H9 (cell line): ENCODE results near the gene DDX20. TPM values are rescaled to one million over a fixed set of nuclear protein-coding genes. Genes with fewer than 3 reads are reported as not detected.

ENCODE experiments used
- DNase-seq: peaks from one replicate; pipeline ENCODE4 v3.0.0-alpha.2; 2017
- H2AFZ ChIP-seq: one replicate; pipeline ENCODE4 v1.6.1; 2013; ENCODE audit warnings: mild to moderate bottlenecking, low read length, control low read depth, moderate library complexity
- H2AK5ac ChIP-seq: 2 replicates; pipeline ENCODE4 v1.6.1; 2013; ENCODE audit warnings: low read length, control low read depth, mixed read lengths; ENCODE audit not compliant: insufficient read length
- H2BK120ac ChIP-seq: one replicate; pipeline ENCODE4 v1.6.1; 2013; ENCODE audit warnings: low read depth, mild to moderate bottlenecking, low read length, control low read depth, inconsistent platforms; ENCODE audit not compliant: poor library complexity, severe bottlenecking
- H2BK12ac ChIP-seq: 2 replicates; pipeline ENCODE4 v1.6.1; 2013; ENCODE audit warnings: low read length, control low read depth, mixed read lengths, low read depth; ENCODE audit not compliant: insufficient read length
- H2BK15ac ChIP-seq: 2 replicates; pipeline ENCODE4 v1.6.1; 2013; ENCODE audit warnings: low read depth, low read length, control low read depth
- H2BK20ac ChIP-seq: one replicate; pipeline ENCODE4 v1.6.1; 2013; ENCODE audit warnings: low read depth, mild to moderate bottlenecking, low read length, control low read depth, inconsistent platforms; ENCODE audit not compliant: poor library complexity, severe bottlenecking
- H2BK5ac ChIP-seq: 2 replicates; pipeline ENCODE4 v1.6.1; 2013; ENCODE audit warnings: low read length, control low read depth, mixed read lengths; ENCODE audit not compliant: insufficient read length
- H3K14ac ChIP-seq: 2 replicates; pipeline ENCODE4 v1.6.1; 2013; ENCODE audit warnings: low read length, control low read depth; ENCODE audit not compliant: insufficient read depth
- H3K18ac ChIP-seq: 2 replicates; pipeline ENCODE4 v1.6.1; 2013; ENCODE audit warnings: low read depth, mild to moderate bottlenecking, mixed read lengths, low read length, control low read depth; ENCODE audit not compliant: insufficient read length
- H3K23ac ChIP-seq: 2 replicates; pipeline ENCODE4 v1.6.1; 2013; ENCODE audit warnings: low read length, control low read depth, mixed read lengths, low read depth; ENCODE audit not compliant: insufficient read length
- H3K23me2 ChIP-seq: 2 replicates; pipeline ENCODE4 v1.6.1; 2013; ENCODE audit warnings: low read depth, mild to moderate bottlenecking, mixed read lengths, low read length, control low read depth; ENCODE audit not compliant: insufficient read length, poor library complexity, severe bottlenecking
- H3K27ac ChIP-seq: 2 replicates; pipeline ENCODE4 v1.5.1; 2013; ENCODE audit warnings: low read length, control low read depth, mixed read lengths, low read depth; ENCODE audit not compliant: insufficient read length
- H3K27me3 ChIP-seq: 2 replicates; pipeline ENCODE4 v1.6.1; 2013; ENCODE audit warnings: low read length, control low read depth, inconsistent platforms; ENCODE audit not compliant: insufficient read depth
- H3K4ac ChIP-seq: 2 replicates; pipeline ENCODE4 v1.6.1; 2013; ENCODE audit warnings: low read depth, mild to moderate bottlenecking, control low read depth, inconsistent platforms, low read length, moderate library complexity
- H3K4me1 ChIP-seq: 2 replicates; pipeline ENCODE4 v1.6.1; 2013; ENCODE audit warnings: low read length, control low read depth, inconsistent platforms; ENCODE audit not compliant: insufficient read depth
- H3K4me2 ChIP-seq: 2 replicates; pipeline ENCODE4 v1.6.1; 2013; ENCODE audit warnings: low read length, control low read depth, mixed read lengths; ENCODE audit not compliant: insufficient read length, insufficient read depth
- H3K56ac ChIP-seq: 2 replicates; pipeline ENCODE4 v1.6.1; 2013; ENCODE audit warnings: low read depth, mild to moderate bottlenecking, mixed read lengths, low read length, control low read depth; ENCODE audit not compliant: insufficient read length
- H3K79me1 ChIP-seq: 2 replicates; pipeline ENCODE4 v1.6.1; 2013; ENCODE audit warnings: low read depth, mild to moderate bottlenecking, moderate library complexity, low read length, control low read depth, inconsistent platforms; ENCODE audit not compliant: insufficient read depth, poor library complexity, severe bottlenecking
- H3K79me2 ChIP-seq: 2 replicates; pipeline ENCODE4 v1.6.1; 2013; ENCODE audit warnings: low read length, control low read depth, inconsistent platforms; ENCODE audit not compliant: insufficient read depth
- H3K9ac ChIP-seq: 2 replicates; pipeline ENCODE4 v1.6.1; 2013; ENCODE audit warnings: low read length, control low read depth, mixed read lengths; ENCODE audit not compliant: insufficient read length; ENCODE audit errors: extremely low read depth
- H3K9me3 ChIP-seq: one replicate; pipeline ENCODE4 v1.6.1; 2013; ENCODE audit warnings: low read depth, low read length, inconsistent platforms; ENCODE audit not compliant: control insufficient read depth
- H3T11ph ChIP-seq: one replicate; pipeline ENCODE4 v1.6.1; 2013; ENCODE audit warnings: mild to moderate bottlenecking, low read length, control low read depth, inconsistent platforms
- H4K20me1 ChIP-seq: one replicate; pipeline ENCODE4 v1.6.1; 2013; ENCODE audit not compliant: control insufficient read depth, insufficient read length, insufficient read depth
- H4K5ac ChIP-seq: 2 replicates; pipeline ENCODE4 v1.6.1; 2013; ENCODE audit warnings: low read depth, mild to moderate bottlenecking, mixed read lengths, low read length, control low read depth; ENCODE audit not compliant: insufficient read length
- H4K8ac ChIP-seq: replicated peaks from 2 replicates; pipeline ENCODE4 v1.6.1; 2013; ENCODE audit warnings: low read length, control low read depth, mixed read lengths, low read depth; ENCODE audit not compliant: insufficient read length
- H4K91ac ChIP-seq: 2 replicates; pipeline ENCODE4 v1.6.1; 2013; ENCODE audit warnings: low read depth, mild to moderate bottlenecking, moderate library complexity, mixed read lengths, low read length, control low read depth; ENCODE audit not compliant: insufficient read length
- H3K27ac Mint-ChIP-seq, 3 experiments: 2 replicates in 2 of 3; 3 replicates in 1 of 3; pipeline ENCODE4 v1.8.0; 2020 to 2021; ENCODE audit warnings: mixed read lengths in 3 of 3, mild to moderate bottlenecking in 1 of 3, moderate library complexity in 1 of 3
- H3K27me3 Mint-ChIP-seq: 2 replicates; pipeline ENCODE4 v1.8.0; 2021; ENCODE audit warnings: low read depth, mild to moderate bottlenecking, moderate library complexity, mixed read lengths
- H3K36me3 Mint-ChIP-seq, 3 experiments: 2 replicates in 2 of 3; 3 replicates in 1 of 3; pipeline ENCODE4 v1.8.0; 2020 to 2021; ENCODE audit warnings: low read depth in 3 of 3, mixed read lengths in 3 of 3; ENCODE audit not compliant: insufficient read depth in 1 of 3
- H3K4me1 Mint-ChIP-seq, 2 experiments: 2 replicates each; pipeline ENCODE4 v1.8.0; 2020; ENCODE audit warnings: mixed read lengths in 2 of 2
- H3K4me3 Mint-ChIP-seq, 2 experiments: 2 replicates in 1 of 2; 3 replicates in 1 of 2; pipeline ENCODE4 v1.8.0; 2020 to 2021; ENCODE audit warnings: mild to moderate bottlenecking in 2 of 2, mixed read lengths in 2 of 2, moderate library complexity in 1 of 2
- H3K9me3 Mint-ChIP-seq, 2 experiments: 2 replicates in 1 of 2; 3 replicates in 1 of 2; pipeline ENCODE4 v1.8.0; 2020; ENCODE audit warnings: mild to moderate bottlenecking in 2 of 2, mixed read lengths in 2 of 2, moderate library complexity in 1 of 2
- CTCF ChIP-seq: fragments of 200-600 bp; sonication (generic); conservative IDR thresholded peaks from 3 replicates; pipeline ENCODE4 v1.8.0; 2021; ENCODE audit warnings: antibody characterized with exemption, mild to moderate bottlenecking
- WGBS: extraction: QIAGEN DNeasy Blood & Tissue Kit; methylation state at CpG from one replicate; pipeline ENCODE4 v1.1.7; 2013; ENCODE audit warnings: missing lambda C conversion rate, low lambda C conversion rate, mixed read lengths; ENCODE audit not compliant: insufficient read length; ENCODE audit errors: extremely low coverage; 5-methylcytosine and 5-hydroxymethylcytosine counted together
- total RNA-seq: library from RNA; stranded (reverse); gene quantifications from 2 replicates; pipeline ENCODE4 v1.2.1, GENCODE V29; 2021

DDX20 gene
- total RNA-seq, 1 experiment from 2014 or later = 38.3 TPM

DNA sequence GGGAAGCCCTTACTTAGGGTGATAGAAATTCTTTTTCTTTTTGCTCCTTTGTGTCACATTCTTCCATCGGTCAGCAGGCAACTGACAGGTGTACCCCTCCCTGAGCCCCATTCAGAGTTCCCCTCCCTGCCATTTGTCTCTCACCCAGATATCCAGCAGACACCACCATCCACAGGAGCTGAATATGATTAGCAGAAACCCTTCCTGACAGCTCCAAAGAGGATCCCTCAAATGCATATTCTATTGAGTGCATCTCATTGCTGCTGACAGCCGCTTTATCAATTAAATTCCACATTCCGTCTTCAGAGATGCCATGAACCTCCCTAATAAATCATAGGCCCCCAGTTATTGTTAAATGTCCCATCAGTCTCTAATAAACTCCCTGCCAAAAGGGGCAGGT, 6.1 kb upstream of the DDX20 start:
- Histone ChIP-seq H3K14ac (no peak overlapping the region), H3K27ac (no peak overlapping the region), H4K91ac (no peak overlapping the region), H2BK20ac (no peak overlapping the region), H3K79me1 (no peaks in the 10 kb centered on the region), H3K9me3 (no peaks in the 10 kb centered on the region), H4K20me1 (no peaks in the 10 kb centered on the region), H2BK120ac (no peak overlapping the region), H3K79me2 (no peaks in the 10 kb centered on the region), H4K8ac (no peak overlapping the region), H3K4me2 (no peak overlapping the region), H2BK12ac (no peak overlapping the region), H2BK5ac (no peak overlapping the region), H3K18ac (no peak overlapping the region), H3K9ac (no peak overlapping the region), H2BK15ac (no peak overlapping the region), H2AFZ (no peak overlapping the region), H3K4ac (no peak overlapping the region), H3K4me1 (peaks cover 2% of the 10 kb centered on the region), H4K5ac (no peak overlapping the region), H3T11ph (no peak overlapping the region), H3K23ac (no peak overlapping the region), H3K27me3 (no peaks in the 10 kb centered on the region), H3K23me2 (no peaks in the 10 kb centered on the region), H2AK5ac (no peak overlapping the region), H3K56ac (no peak overlapping the region)
- TF ChIP-seq CTCF = no peak
- no peaks in the 10 kb centered on the region; a peak in 1 of 5 replicates for H3K9me3 Mint-ChIP-seq
- DNase-seq = no peak
- H3K27me3 Mint-ChIP-seq = no peaks in the 10 kb centered on the region; the same call in 1 of the 2 replicates
- WGBS = no CpG with 5 or more reads among the region's 3 CpGs
- H3K36me3 Mint-ChIP-seq = no peaks in the 10 kb centered on the region; a peak in 2 of 7 replicates
- H3K4me1 Mint-ChIP-seq = peaks cover 25 to 30% of the 10 kb centered on the region in 2 experiments
- no peak overlapping the region for H3K4me3 Mint-ChIP-seq
- peak overlapping the region in 1 of 3 experiments; percentile 1; a peak in 1 of 7 replicates for H3K27ac Mint-ChIP-seq
